NOMO-1 (cell line): ENCODE data around the gene DLG2.

Source experiments
- DNase-seq, 2 experiments: peaks; one replicate each; lab custom pipeline; 2025; ENCODE audit not compliant: unreplicated experiment in 2 of 2; lab: John Stamatoyannopoulos, UW

Gene DLG2

GRCh38 chr11:84719935-84720577 is 907.1 kb downstream of the DLG2 start:
- no peak for DNase-seq

GRCh38 chr11:84714316-84714780 is 912.8 kb downstream of the DLG2 start:
- DNase-seq, result peak; percentile 36 to 41

- DNase-seq, result no peak
Measured at GRCh38 chr11:84691830-84692229, 935.3 kb downstream of the DLG2 start.

DNA sequence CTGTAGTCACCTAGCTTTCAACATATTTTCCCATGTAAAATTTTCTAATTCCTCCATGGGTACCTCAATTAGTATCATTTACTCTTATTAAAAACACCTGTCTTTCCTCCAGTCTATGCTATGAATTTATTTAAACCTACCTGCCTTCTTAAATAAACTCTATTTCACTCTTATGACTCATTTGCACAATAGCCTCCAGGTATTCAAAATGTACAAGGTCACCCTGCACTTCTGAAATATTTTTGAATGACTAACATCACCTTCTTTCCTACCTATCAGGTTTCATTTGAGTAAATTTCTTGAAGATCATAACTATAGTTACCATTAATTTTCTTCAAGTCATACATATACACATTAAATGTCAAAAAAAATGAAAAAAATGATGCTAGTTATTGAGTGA is 939.7 kb downstream of the DLG2 start:
- DNase-seq, result no peak

DNA sequence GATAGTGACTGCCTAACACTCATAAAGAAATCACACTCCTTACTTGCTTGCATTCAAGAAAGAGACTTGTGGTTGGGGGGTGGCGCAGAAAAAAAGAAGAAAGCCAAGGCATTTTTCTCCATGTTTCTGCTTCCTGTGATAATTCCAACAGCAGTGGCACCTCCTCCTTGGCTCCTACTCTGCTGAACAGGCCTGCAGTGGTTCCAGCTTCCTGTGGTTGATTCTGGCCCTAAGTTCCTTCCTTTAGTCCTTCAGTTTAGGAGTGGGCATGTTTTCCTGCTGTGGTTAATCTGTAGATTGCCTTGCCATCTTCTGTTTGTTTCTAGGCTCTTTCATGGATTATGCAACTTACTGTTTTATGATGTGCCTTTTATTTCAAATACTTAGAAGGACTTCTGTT is 940.4 kb downstream of the DLG2 start:
- DNase-seq, result no peak

DNA sequence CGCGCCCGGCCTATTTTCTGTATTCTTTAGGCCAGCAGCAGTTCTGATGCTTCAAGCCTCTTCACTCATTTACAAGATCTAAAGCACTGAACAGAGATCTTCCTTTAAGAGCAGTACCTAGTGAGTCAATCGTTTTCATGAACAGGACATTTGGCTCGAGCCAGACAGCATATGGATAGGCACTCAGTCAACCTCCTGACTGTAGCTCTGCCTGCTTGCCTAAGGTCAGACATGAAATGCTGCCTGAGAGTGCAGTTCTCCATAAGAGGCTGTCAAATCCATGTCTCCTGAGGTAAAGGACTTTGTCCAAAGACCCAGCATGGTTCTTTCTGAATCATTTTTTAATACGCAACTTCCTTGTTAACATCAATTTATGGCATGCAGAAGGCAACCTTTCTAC is 941.2 kb downstream of the DLG2 start:
- DNase-seq, result no peak

GRCh38 chr11:84685149-84685548 is 942.0 kb downstream of the DLG2 start:
- no peak for DNase-seq

DNA sequence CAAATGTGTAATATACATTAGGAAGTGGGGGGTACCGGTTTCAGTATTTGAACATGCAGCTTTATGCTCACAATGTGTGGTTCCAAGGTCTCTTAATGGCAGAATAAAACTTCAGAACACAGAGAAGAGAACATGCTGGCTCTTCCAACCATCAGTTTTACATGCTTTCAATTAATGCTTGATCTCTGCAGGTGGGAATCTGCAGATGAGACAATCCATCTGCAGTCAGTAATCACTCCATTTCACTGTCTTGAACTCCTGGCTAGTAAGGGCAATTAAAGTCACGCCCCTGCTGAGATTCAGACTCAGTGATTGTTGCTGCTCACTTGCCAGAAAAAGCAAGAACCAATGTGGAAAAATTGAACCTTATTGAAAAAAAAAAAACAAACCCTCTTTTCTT is 945.7 kb downstream of the DLG2 start:
- no peak for DNase-seq

DNA sequence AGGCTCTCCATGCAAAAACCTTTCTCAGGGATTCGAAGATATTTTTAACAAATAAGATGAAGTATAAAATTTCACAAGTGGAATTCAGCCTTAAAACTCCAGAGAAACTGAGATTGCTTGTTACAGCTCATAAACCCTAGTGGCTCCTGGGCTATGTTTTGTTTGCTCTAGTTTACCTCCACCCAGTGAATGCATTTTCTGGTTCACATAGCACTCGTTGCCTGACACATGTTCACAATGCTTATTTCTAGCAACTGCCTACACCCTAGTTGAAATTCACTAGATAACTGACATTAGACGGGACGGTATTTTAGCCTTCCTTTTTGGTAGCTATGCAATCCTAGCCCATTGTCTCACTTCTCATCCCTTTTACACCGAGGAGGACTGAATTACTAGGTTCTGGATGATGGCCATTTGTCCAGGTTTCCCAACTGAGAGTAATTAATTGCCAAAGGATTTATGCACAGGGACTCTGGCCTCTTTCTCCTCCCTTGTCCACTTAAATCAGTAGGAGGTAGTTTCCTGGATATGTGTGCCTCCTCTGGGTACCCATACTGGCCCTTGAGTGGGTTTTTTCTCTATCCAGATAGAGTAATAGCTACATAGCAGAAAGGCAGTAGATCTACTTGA is 951.6 kb downstream of the DLG2 start:
- no peak for DNase-seq

GRCh38 chr11:84673753-84674152 is 953.4 kb downstream of the DLG2 start:
- no peak for DNase-seq

- DNase-seq, result no peak
Measured at GRCh38 chr11:84671325-84671999, 955.7 kb downstream of the DLG2 start.

DNA sequence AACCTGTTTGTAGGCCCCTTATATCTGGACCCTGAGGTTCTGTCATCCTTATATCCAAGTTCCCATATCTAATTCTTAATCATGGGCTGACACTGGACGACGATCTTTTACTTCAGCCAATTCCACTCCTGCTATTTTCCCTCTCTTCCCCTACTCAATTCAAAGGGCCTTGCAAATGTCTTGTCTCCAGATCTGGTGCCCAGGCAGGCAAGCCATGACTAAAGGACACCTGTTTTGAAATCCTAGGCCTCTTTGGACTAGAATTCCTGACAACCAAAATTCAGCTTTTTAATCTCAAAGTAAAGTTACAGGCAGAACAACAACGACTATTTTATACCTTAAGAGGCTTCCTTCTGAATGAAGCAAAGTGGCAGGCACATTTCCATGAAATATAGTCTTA is 963.4 kb downstream of the DLG2 start:
- DNase-seq, result no peak

DNA sequence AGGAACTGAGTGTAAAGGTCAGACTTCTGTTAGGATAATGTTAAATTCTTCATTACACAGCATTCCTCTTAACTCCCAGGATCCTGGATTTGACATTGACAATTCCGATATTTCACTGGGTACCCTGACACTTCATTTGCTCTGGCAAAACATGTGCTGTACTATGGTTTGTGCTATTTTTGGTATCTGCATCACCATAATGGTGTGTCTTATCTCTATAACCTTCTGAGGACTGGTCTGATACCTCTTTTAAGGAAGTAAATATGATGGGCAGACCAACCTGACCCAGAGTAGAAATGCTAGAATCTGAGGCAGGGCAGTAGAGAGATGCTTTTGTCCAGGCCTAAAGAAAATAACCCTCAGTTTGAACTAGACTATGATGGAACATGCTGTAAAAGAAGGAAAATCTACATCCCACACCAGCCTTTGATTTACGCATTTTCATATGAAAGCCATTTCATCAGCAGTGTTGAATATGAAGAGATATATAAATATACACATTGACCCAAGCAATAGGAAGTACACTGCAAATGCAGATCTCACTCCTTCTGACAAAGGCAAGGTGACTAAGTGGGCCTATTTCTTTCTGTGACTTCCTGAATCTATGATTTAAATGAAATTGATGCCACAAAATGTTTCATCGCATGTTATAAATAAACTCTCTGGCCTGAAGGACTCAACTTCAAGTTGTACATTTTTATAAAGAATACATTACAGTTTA is 966.7 kb downstream of the DLG2 start:
- DNase-seq, result no peak

DNA sequence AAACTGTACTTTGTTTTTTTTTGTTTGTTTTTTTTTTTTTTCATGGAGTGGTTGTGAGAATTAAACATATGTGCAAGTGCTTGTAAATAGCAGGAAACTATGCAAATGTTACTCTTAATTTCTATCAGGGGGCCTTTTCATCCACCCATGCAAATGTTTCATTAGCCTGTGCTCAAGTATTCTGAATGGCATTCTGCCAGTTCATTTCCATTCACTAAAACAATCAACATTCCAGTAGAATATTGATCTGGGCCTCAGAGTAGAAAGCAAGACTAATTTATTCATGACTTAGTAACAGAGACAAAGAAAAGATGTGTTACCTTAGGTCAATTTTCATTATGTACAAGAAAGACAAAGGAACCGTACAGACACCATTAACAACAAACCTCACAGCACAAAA is 971.4 kb downstream of the DLG2 start:
- DNase-seq, result no peak

- no peak for DNase-seq
Measured at GRCh38 chr11:84648471-84648870, 978.7 kb downstream of the DLG2 start.

DNA sequence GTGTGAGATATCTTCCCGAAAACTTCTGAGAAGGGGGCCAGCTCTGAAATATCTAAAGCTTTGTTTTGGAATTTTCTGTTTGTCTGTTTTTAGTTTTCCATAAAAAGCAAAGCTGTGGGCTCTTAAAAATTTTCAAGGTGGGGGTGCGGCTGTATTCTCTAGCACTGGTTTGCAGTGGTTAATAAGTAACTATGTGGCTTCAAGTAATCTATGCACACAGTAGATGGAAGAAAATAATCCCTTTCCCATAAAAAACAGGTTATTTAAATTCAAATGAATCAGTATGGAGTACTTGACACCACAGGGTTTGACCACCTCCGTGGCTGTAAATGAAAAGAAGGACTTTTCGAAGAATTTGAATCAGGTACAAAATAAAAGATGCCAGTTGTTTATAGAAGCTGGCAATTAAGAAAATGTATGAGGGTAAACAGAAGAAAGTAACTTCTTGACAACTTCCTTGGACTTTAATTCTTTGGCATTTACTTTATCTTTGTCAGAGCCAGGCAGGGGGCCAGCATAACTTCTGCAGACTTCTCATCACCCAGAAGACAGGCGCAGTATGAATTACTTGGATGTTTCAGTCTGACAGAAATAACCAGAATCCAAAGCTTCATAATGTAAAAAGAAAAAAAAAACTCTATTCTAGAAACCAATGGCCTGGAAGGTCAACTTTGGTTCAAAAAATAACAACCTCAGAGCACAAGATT is 981.0 kb downstream of the DLG2 start:
- DNase-seq, result no peak

DNA sequence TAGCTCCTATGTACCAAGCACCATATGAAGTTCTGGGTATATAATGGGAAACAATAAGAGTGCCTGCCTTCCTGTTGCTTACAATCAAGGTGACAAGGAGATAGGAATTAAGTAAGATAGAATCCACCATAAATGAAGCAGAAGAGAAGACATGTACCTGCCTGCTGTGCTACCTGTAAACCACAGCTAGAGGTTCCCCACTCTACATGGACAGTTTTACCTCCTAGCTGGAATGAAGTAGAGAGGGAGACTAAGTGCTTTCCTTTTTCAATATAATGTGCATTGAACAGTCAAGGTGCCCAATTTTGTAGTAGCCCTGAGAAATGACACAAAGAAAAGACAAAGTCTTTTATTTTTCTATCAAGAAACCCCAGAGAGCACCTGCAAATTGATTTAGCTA is 984.6 kb downstream of the DLG2 start:
- no peak for DNase-seq

DNA sequence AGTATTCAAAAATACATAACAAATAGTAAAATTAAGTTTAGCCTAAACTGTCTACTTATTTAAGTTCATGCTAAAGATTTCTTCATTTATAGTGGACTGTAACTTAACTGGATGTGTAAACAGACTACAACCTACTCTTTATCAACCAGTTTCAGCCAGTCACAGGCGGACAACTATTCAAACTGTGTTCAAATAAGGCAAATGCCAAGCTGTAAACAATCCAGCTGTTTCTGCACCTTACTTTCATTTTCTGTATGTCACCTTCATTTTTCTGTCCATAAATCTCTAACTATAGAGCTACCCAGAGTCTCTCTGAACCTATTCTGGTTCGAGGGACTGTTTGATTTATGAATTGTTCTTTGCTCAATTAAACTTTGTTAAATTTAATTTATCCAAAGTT is 992.8 kb downstream of the DLG2 start:
- DNase-seq, result no peak

DNA sequence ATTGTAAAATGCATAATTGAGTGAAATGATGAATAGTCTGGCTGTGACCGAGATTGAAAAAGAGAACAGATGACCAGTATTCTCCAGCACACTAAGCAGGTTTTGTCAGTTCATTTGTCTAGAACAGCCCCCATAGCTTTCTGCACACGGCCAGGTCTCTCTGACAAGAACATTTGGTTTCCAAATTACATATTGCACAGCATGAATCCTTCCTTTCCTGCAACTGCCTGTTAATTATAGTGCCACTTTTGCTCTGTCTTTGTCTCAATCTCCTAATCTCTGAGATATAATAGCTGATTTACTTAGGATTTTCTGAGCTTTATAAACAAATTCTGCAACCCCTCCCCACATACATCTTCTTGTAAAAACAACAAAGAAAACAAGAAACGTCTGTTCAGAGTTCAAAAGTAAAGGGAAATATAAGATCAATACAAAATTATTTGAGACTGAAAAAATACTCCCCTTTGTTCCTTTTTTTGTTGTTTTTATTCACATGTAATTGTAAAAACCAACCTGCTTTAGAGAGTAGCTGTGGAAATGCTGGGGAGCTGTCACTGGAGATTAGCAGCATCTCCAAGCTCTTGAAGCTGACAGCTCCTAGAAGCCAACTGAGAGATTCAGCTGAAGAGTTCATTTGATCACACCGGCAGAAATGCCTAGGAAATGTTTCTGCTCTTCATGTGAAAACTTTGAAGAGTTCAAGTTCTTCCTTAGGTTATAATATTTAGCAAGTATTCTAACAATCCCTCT is 998.1 kb downstream of the DLG2 start:
- no peak for DNase-seq

DNA sequence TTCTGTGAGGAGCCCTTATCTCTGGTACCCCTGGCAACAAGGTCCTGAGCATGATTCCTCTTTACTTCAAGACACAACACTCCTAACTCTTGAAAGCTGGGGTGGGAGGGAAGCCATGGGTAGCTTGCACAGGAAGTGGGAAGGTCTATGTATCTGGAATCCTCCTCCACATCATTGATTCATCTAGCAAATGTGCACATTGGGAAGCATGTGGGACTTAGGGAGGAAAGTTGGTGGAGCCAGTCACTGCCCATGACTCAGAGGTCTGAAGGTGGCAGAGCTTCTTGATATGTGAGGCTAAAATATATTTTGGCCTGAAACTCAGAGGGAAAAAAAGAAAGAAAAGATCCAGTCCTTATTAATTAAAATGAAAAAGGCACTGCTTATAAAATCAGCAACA is 1000.9 kb downstream of the DLG2 start:
- no peak for DNase-seq
